Body of pancreas (tissue), 4 donors: ENCODE measurements around the gene NOP14. TPM values are rescaled to one million over a fixed set of nuclear protein-coding genes. Genes with fewer than 3 reads are reported as not detected.
"Not testable (repeated sequence)": the region's sequence is repeated elsewhere in the genome, so short reads cannot be mapped to it uniquely, and the experiment has no call there.

ENCODE experiments used
- ATAC-seq: fragments of 150-250 bp; one replicate; pipeline ENCODE4 v1.9.1; 2016
- DNase-seq, 4 donors: peaks; one replicate each; pipeline ENCODE4 v3.0.0-alpha.2; 2019
- H3K27ac ChIP-seq, 4 donors: fragments of 200-600 bp; sonication (generic); 1 replicate in 3 of 4; 2 replicates in 1 of 4; pipeline versions ENCODE4 v1.5.1 to v1.6.1; 2016 to 2019; ENCODE audit warnings: mild to moderate bottlenecking in 1 of 4, mixed read lengths in 1 of 4, moderate library complexity in 1 of 4
- H3K27me3 ChIP-seq, 2 donors: fragments of 200-600 bp; sonication (generic); one replicate each; pipeline ENCODE4 v1.6.0; 2016; ENCODE audit warnings: mild to moderate bottlenecking in 1 of 2
- H3K36me3 ChIP-seq, 2 donors: fragments of 200-600 bp; sonication (generic); replicated peaks in 1 of 2; 2 replicates each; pipeline ENCODE4 v1.5.1; 2016; ENCODE audit warnings: low read depth in 2 of 2; ENCODE audit not compliant: insufficient read depth in 1 of 2
- H3K4me1 ChIP-seq: fragments of 200-600 bp; sonication (generic); one replicate; pipeline ENCODE4 v1.6.0; 2016
- H3K4me3 ChIP-seq, 2 donors: fragments of 200-600 bp; sonication (generic); 1 replicate in 1 of 2; 2 replicates in 1 of 2; pipeline ENCODE4 v1.5.1; 2016 to 2019
- H3K9me3 ChIP-seq, 3 donors: fragments of 200-600 bp; sonication (generic); 1 replicate in 2 of 3; 2 replicates in 1 of 3; pipeline ENCODE4 v1.5.1; 2016
- POLR2A ChIP-seq, 3 donors: fragments of 450-650 bp; IDR thresholded peaks; one replicate each; pipeline ENCODE4 v1.6.1; 2016; ENCODE audit warnings: antibody characterized with exemption in 3 of 3, mild to moderate bottlenecking in 2 of 3
- WGBS, 2 donors: methylation state at CpG; one replicate each; pipeline ENCODE4 v1.1.5; 2017; 5-methylcytosine and 5-hydroxymethylcytosine counted together
- intact Hi-C: fragments of 100-400 bp; cut with DNase I; formaldehyde crosslinking; loops from one replicate; pipeline ENCODE4 v1.15.1; 2023
- total RNA-seq, 2 donors: library from RNA; depleted of rRNA; stranded (reverse); fragments of >200 nt; gene quantifications; one replicate each; pipeline ENCODE4 v1.1.0, GENCODE V29; 2016
- TF ChIP-seq, protein P1 (sequence below), 7 experiments: fragments of 450-650 bp in 4 of 7; fragments of 200-600 bp in 3 of 7; sonication (generic) in 3 of 7; IDR thresholded peaks; one replicate each; pipeline ENCODE4 v1.5.1; 2016 to 2019; ENCODE audit warnings: antibody characterized with exemption in 7 of 7

Gene NOP14
- total RNA-seq, 2 donors from 2014 or later: 20.0 to 20.1 TPM

DNA sequence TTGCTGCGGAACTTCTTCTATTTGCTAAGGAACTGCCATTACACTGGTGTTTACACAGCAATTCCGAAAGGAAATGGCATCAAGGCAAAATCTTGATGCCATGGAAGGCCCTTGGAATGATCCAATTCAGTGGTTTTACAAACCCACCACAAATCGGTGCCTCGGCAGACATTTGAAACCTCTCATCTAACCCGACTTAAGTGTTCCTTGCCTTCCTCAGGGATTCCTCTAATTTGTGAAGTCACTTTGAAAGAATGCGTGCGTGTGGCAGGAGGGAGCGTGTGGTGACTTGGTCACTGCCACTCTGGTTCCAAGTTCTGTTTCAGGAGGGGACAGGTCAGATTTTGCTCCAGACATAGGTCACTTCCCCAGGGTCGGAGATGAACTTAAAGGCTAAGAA is 4.8 kb downstream of the NOP14 start:
- Histone ChIP-seq H3K27ac (no peak overlapping the region), H3K27me3 (no peaks in the 10 kb centered on the region), H3K9me3 (no peaks in the 10 kb centered on the region), H3K36me3 (peaks cover 8 to 13% of the 10 kb centered on the region in 2 donors), H3K4me3 (no peak overlapping the region), H3K4me1 (peaks cover 11% of the 10 kb centered on the region)
- ATAC-seq: no peak
- TF ChIP-seq, protein P1, sequence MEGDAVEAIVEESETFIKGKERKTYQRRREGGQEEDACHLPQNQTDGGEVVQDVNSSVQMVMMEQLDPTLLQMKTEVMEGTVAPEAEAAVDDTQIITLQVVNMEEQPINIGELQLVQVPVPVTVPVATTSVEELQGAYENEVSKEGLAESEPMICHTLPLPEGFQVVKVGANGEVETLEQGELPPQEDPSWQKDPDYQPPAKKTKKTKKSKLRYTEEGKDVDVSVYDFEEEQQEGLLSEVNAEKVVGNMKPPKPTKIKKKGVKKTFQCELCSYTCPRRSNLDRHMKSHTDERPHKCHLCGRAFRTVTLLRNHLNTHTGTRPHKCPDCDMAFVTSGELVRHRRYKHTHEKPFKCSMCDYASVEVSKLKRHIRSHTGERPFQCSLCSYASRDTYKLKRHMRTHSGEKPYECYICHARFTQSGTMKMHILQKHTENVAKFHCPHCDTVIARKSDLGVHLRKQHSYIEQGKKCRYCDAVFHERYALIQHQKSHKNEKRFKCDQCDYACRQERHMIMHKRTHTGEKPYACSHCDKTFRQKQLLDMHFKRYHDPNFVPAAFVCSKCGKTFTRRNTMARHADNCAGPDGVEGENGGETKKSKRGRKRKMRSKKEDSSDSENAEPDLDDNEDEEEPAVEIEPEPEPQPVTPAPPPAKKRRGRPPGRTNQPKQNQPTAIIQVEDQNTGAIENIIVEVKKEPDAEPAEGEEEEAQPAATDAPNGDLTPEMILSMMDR (IDR thresholded peaks at IDR 0.05): no peak
- TF ChIP-seq POLR2A (IDR thresholded peaks at IDR 0.05): no peak
- intact Hi-C loops: no loop called here
- 70 to 79% methylated on average over 9 of the region's 9 CpGs for WGBS, 2 donors
- no peak for DNase-seq

DNA sequence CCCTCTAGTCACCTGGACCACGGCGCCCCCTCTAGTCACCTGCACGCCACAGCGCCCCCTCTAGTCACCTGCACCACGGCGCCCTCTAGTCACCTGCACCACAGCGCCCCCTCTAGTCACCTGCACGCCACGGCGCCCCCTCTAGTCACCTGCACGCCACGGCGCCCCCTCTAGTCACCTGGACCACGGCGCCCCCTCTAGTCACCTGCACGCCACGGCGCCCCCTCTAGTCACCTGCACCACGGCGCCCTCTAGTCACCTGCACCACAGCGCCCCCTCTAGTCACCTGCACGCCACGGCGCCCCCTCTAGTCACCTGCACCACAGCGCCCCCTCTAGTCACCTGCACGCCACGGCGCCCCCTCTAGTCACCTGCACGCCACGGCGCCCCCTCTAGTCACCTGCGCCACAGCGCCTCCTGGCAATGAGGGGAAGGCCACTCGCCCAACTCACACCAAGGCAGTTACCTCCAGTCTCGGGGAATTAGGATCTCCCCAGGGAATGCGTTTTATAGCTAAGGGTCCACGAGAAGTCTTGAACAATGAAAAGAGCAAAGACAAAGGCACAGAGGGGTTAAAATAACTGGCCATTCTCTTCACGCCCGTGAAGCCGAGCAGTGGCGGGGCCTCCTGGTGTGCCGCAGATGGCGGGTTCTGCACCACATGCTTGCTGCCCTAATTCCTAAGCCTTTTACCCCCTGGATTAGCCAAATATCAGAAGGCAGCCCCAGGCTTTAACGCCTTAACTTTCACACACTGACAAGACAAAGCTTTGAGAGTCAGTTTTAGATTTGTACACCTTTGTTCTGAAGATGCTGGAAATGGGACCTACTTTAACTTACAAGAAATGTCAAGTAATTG is 7.8 kb downstream of the NOP14 start:
- H3K27ac ChIP-seq, intact Hi-C loops, H3K27me3 ChIP-seq, H3K4me3 ChIP-seq, H3K4me1 ChIP-seq, DNase-seq, H3K9me3 ChIP-seq, ATAC-seq: not testable (repeated sequence)
- H3K36me3 ChIP-seq: peaks cover 17 to 26% of the 10 kb centered on the region in 2 donors
- 97% methylated on average over 11 to 24 of the region's 44 CpGs for WGBS, 2 donors

DNA sequence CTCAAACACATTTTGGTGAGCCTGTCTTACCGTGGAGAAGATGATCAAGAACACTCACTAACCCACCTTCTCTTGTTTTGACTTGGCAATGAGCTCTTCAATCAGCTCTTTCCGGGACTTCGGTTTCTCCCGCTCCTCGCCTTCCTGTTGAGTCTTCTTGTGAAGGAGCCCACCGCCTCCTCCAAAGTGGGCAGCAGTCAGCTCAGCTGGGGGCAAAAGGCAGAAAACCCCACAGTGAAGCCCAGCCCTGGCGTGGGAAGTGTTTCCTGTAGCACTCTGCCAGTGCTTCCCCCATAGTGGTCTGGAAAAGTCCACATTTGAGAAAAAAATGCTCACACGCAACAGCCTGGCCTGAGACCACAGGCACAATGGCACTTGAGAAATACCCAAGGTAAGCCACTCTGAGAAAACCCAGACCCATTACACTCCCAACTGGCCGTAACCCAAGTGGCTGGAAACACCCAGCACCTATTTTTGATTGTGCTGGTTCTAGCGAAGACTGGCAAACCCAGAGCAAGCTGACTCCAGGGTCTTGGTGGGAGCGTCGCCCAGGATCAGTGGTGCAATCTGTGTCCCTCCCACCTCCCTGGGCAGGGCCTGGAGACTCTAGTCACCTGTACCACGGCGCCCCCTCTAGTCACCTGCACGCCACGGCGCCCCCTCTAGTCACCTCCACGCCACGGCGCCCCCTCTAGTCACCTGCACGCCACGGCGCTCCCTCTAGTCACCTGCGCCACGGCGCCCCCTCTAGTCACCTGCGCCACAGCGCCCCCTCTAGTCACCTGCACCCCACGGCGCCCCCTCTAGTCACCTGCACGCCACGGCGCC is 8.6 kb downstream of the NOP14 start:
- Histone ChIP-seq H3K27ac (no peak overlapping the region), H3K9me3 (no peaks in the 10 kb centered on the region), H3K4me3 (no peak overlapping the region), H3K36me3 (peaks cover 22 to 33% of the 10 kb centered on the region in 2 donors), H3K27me3 (no peaks in the 10 kb centered on the region), H3K4me1 (no peaks in the 10 kb centered on the region)
- no peak for TF ChIP-seq POLR2A (IDR thresholded peaks at IDR 0.05)
- TF ChIP-seq, protein P1 (IDR thresholded peaks at IDR 0.05): no peak
- intact Hi-C loops: no loop called here
- WGBS, 2 donors: 85 to 96% methylated on average over 28 to 30 of the region's 33 CpGs
- DNase-seq: no peak
- ATAC-seq: no peak

DNA sequence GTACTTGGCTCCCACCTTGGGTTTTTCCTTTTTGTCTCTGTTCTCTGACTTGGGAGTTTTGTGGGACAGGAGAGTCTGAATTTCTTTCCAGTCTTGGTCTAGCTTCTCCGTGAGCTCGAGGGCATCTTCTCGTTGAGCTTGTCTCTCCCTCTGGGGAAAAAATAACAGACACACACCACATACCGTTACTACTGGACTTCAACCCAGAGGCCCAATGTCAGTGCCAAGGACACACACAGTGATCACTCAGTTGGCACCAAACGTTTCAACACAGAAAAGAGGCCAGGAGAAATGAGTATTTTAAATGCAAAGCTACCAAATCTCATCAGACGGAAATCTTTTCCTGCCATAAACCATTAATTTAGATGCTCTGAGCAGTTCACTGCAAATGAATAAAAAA is 9.7 kb downstream of the NOP14 start:
- no peak overlapping the region for H3K4me3 ChIP-seq
- no peak for DNase-seq
- no peak for TF ChIP-seq POLR2A (IDR thresholded peaks at IDR 0.05)
- TF ChIP-seq, protein P1 (IDR thresholded peaks at IDR 0.05): no peak
- WGBS, 2 donors: 65 to 76% methylated on average over 6 of the region's 6 CpGs
- no peak for ATAC-seq
- H3K36me3 ChIP-seq: peaks cover 22 to 41% of the 10 kb centered on the region in 2 donors
- H3K4me1 ChIP-seq: no peaks in the 10 kb centered on the region
- H3K27ac ChIP-seq: no peak overlapping the region
- intact Hi-C loops: no loop called here
- H3K27me3 ChIP-seq: no peaks in the 10 kb centered on the region
- H3K9me3 ChIP-seq: no peaks in the 10 kb centered on the region

DNA sequence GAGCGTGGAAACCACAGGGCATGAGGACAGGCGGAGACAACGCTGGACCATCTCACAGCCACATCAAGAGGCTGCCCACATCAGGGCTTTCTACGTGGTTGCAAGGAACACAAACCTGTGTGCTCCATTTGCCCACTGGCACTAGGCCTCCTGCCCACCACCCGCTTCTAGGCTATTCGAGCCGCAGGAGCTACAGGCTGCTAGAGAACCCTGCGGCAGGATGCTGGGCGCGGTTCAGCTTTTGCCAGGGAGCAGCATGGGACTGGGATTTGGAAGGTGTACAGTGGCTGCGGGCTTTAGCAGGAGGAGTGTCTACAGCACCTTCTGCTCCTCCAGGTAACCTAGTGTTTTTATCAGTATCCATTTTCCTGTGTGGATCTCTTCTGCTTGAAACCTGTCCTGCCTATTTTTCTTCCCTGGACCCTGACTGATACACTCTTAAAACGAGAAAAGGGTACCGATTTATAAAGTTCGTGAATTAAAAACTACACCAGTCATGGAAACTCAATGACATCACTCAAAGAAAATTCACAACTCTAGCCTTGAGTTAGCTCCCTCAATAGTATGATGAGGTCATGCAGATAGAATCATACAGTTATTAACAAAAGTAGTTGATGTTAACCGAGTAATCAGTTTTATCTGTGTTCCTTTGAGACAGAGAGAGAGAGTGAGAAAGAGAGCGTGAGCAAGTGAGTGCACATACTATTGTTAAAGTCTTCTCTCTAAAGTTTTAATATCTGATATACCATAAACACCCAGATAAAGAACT is 12.8 kb downstream of the NOP14 start:
- no peak overlapping the region for H3K4me3 ChIP-seq
- 89 to 92% methylated on average over 16 of the region's 16 CpGs for WGBS, 2 donors
- intact Hi-C loops: no loop called here
- H3K9me3 ChIP-seq: no peaks in the 10 kb centered on the region
- peaks cover 24 to 52% of the 10 kb centered on the region in 2 donors for H3K36me3 ChIP-seq
- H3K27me3 ChIP-seq: no peaks in the 10 kb centered on the region
- DNase-seq (no peak), ATAC-seq (no peak)
- TF ChIP-seq, protein P1 (IDR thresholded peaks at IDR 0.05): no peak
- TF ChIP-seq POLR2A (IDR thresholded peaks at IDR 0.05): no peak
- H3K27ac ChIP-seq: no peak overlapping the region
- H3K4me1 ChIP-seq: no peaks in the 10 kb centered on the region
